ENCODE results near the gene LIPA. TPM values are rescaled to one million over a fixed set of nuclear protein-coding genes. Genes with fewer than 3 reads are reported as not detected.

LIPA gene
- total RNA-seq, 1 experiment from 2014 or later = 47.3 TPM

GRCh38 chr10:89165923-89166322 lies 85.7 kb downstream of the LIPA start:
- POLR2A ChIA-PET = no interaction called here
- Mint-ChIP-seq H3K4me3 (no peak overlapping the region), H3K27me3 (ENCODE audit: low read depth) (no peaks in the 10 kb centered on the region), H3K27ac (no peak overlapping the region), H3K4me1 (no peaks in the 10 kb centered on the region), H3K36me3 (no peaks in the 10 kb centered on the region), H3K9me3 (no peaks in the 10 kb centered on the region)
- TF ChIP-seq SP1 (CRISPR knock-in tag; conservative IDR thresholded peaks at IDR 0.05) (no peak), STAT6 (CRISPR knock-in tag; conservative IDR thresholded peaks at IDR 0.05; ENCODE audit: low read depth) (no peak), ZNF425 (CRISPR knock-in tag; conservative IDR thresholded peaks at IDR 0.05) (no peak), E2F4 (CRISPR knock-in tag; IDR thresholded peaks at IDR 0.05; ENCODE audit: borderline replicate concordance, low read depth) (no peak), ATF6 (CRISPR knock-in tag; IDR thresholded peaks at IDR 0.05) (no peak), AFF4 (CRISPR knock-in tag; IDR thresholded peaks at IDR 0.05; ENCODE audit: borderline replicate concordance) (no peak), USF1 (CRISPR knock-in tag; IDR thresholded peaks at IDR 0.05) (no peak), ETV6 (CRISPR knock-in tag; IDR thresholded peaks at IDR 0.05) (no peak), CBFB (CRISPR knock-in tag; IDR thresholded peaks at IDR 0.05; ENCODE audit: low read depth) (no peak)
- ATAC-seq = no peak
- CTCF ChIA-PET = no interaction called here
- DNase-seq (ENCODE audit: low spot score) = no peak

GRCh38 chr10:89164920-89165319 lies 86.7 kb downstream of the LIPA start:
- POLR2A ChIA-PET = no interaction called here
- H3K27ac Mint-ChIP-seq = no peak overlapping the region
- H3K27me3 Mint-ChIP-seq (ENCODE audit: low read depth) = no peaks in the 10 kb centered on the region
- H3K4me1 Mint-ChIP-seq = no peaks in the 10 kb centered on the region
- H3K4me3 Mint-ChIP-seq = no peak overlapping the region
- TF ChIP-seq MAX (CRISPR knock-in tag; IDR thresholded peaks at IDR 0.05) (no peak), TP53 (CRISPR knock-in tag; IDR thresholded peaks at IDR 0.05) (no peak), ERG (CRISPR knock-in tag; IDR thresholded peaks at IDR 0.05) (no peak)
- CTCF ChIA-PET = no interaction called here
- no peak for ATAC-seq
- H3K9me3 Mint-ChIP-seq = no peaks in the 10 kb centered on the region
- DNase-seq (ENCODE audit: low spot score) = no peak
- no peaks in the 10 kb centered on the region for H3K36me3 Mint-ChIP-seq
